GM12865 (cell line): Measurements from ENCODE around the gene ADCY2.

Experiments
- DNase-seq: peaks from one replicate; pipeline ENCODE4 v3.0.0; 2010; ENCODE audit warnings: low read depth
- H3K4me3 ChIP-seq: 2 replicates; pipeline ENCODE4 v1.5.1; 2011; ENCODE audit warnings: mild to moderate bottlenecking, low read depth, low read length, control low read depth
- CTCF ChIP-seq: IDR thresholded peaks from 2 replicates; pipeline ENCODE4 v1.5.1; 2011; ENCODE audit warnings: low read length, control low read depth, low read depth, inconsistent platforms; ENCODE audit not compliant: insufficient read depth; ENCODE audit errors: missing control alignments

ADCY2 gene

DNA sequence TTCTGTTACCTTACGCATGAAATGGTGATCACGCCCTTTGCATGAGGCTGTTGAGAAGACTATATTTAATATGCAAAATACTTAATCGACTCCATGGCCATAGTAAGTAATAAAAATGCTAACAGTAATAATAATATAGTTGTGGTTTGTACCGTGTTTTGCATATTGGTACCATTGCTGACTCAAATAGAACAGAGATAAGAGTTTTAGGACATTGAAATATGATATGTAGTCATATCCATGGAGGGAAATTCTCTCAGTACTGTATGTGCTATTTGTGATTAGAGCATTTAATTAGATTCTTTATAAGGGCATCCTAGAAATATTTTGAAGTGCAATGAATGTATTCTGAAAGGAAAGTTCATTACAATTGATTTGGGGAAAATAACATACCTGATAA, 413.1 kb downstream of the ADCY2 start:
- no peak overlapping the region for H3K4me3 ChIP-seq
- TF ChIP-seq CTCF, result no peak
- no peak for DNase-seq

- no peak overlapping the region for H3K4me3 ChIP-seq
- TF ChIP-seq CTCF, result no peak
- no peak for DNase-seq
Measured at GRCh38 chr5:7811715-7812114, 415.8 kb downstream of the ADCY2 start.

DNA sequence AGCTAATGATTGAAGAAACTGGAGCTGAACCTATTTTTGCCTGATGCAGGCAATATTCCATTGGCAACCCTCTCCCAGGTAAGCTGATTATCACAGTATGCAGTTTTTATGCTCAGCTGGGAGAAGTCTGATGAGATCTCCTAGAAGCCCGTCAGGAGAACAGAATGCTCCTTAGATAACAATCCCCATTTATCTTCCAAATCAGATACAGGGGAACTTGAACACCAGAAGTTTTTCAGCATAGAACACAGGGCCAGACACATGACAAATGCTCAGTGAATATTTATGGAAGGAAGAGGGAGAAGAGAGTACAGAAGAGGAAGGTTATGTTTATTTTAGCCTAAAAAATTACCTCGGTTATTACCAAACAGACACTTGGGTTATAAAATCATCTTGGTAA, 417.1 kb downstream of the ADCY2 start:
- DNase-seq, result no peak
- no peak overlapping the region for H3K4me3 ChIP-seq
- TF ChIP-seq CTCF, result no peak

DNA sequence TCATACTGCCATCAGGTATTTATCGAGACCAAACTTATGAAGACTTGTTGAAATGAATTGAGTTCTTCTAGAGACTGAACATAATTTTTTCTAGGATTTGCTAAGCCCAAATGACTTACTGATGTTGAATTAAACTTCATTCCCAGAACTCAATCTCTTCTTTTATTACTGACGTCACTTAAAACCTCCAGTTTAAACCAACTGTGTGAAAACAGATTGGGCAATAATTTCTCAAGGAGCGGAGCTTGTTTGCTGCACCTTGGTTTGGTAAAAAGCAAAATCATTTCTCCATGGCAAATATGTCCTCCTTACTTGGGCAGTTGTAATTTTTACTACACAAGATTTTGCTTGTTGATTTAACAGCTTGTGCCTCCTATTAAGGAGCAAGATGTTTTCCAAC, 417.6 kb downstream of the ADCY2 start:
- no peak for TF ChIP-seq CTCF
- no peak overlapping the region for H3K4me3 ChIP-seq
- no peak for DNase-seq

DNA sequence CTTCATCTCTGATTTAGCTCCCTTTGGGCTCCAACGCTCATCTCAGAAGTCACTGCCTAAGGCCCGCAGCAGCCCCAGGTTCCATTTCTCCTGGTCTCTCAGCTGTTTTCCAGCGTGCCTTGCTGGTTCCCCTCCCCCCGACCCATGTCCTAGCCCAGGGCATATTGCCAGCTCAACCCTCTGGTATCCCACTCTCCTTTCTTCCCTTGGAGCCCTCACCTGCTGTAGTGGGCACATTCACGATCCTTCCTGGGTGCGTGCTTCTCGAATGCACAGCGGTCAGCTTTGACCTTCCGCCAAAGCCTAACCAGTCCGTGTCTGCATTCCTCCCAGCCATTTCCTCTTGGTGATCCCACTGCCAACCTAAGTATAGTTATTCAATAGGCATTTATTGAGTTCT, 418.9 kb downstream of the ADCY2 start:
- TF ChIP-seq CTCF, result no peak
- DNase-seq, result no peak
- no peak overlapping the region for H3K4me3 ChIP-seq

DNA sequence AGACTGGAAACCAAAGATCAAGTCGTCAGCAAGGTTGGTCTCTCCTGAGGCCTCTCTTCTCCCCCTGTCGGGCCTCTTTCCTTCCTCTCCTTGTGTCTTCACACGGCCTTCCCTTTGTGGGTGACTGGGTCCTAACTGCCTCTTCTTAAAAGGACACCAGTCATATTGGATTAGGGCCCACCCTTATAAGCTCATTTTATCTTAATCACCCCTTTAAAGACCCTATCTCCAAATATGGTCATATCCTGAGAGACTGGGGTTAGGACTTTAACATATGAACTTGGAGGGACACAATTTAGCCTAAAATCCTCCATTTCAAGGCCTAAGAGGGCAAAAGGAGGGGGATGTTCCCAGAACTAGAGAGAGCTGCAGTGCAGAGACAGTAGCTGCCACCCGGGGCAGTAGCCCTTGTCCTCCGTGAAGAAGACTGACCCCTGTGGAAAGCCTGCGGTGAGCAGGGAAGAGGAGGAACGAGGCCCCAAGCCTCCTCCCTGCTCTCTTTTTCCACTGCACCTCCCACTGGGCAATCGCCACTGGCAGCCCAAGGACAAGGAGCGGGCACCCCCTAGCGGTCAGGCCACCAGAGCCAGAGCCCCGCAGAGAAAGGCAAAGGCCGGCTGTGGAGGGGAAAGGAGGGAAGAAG, 420.1 kb downstream of the ADCY2 start:
- peak; percentile 74 for DNase-seq
- no peak overlapping the region for H3K4me3 ChIP-seq
- TF ChIP-seq CTCF, result peak; percentile 94

DNA sequence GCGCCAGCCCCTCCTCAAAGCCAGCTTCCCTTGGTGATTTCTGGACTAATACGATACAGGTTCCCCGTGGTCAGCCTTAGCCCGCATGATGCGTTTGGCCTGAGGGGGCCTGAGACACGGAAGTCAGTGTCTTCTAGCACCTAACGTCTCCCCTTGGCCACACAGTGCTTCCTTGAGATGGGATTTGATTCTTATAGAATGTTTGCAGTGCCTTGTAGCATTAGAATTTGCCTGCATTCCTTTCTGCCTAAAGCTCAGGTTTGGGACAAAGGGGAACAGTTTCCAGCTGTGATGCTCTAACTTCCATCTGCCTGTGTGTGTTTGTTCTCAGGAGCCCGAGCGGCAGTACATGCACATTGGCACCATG, 420.6 kb downstream of the ADCY2 start:
- DNase-seq, result no peak
- no peak overlapping the region for H3K4me3 ChIP-seq
- TF ChIP-seq CTCF, result no peak
